HG02798 (cell line): Measurements from ENCODE around the gene SLC39A10.
A peak's percentile ranks its signal among the peaks of the same experiment; 100 is the strongest.
"Not testable (repeated sequence)": the region's sequence is repeated elsewhere in the genome, so short reads cannot be mapped to it uniquely, and the experiment has no call there.

Experiments used
- ATAC-seq: cut with Tn5 transposase; IDR thresholded peaks from one replicate; pipeline ENCODE4 v1.9.1; 2021; ENCODE audit warnings: mild to moderate bottlenecking; ENCODE audit not compliant: unreplicated experiment, poor library complexity

Gene SLC39A10

DNA sequence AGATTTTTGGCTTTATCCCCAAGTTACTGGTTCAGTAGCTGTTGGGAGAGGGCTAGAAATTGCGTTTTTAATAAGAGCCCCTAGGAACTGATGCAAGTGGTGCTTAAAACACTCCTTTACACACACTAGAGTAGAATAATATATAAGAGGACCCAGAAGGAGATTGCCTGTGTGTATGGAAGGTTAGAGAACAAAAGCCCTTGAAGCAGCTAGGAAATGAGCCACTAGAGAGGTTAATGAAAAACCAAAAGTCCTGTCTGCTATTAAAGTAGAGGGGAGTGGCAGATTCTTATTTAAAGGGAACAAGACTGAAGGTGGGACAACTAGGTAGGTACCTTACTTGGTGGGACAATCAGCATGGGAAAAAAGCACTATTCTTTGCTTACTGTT is 14.4 kb upstream of the SLC39A10 start:
- no peak for ATAC-seq

DNA sequence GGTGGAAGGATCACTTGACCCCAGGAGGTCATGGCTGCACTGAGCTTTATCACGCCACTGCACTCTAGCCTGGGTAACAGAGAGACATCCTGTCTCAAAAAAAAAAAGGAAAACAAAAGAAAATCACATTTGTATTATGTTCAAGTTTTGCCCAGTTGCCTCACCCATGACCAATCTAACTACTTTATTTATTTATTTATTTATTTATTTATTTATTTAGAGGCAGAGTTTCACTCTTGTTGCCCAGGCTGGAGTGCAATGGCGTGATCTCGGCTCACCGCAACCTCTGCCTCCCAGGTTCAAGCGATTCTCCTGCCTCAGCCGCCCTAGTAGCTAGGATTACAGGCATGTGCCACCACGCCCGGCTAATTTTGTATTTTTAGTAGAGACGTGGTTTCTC is 12.3 kb upstream of the SLC39A10 start:
- not testable (repeated sequence) for ATAC-seq

DNA sequence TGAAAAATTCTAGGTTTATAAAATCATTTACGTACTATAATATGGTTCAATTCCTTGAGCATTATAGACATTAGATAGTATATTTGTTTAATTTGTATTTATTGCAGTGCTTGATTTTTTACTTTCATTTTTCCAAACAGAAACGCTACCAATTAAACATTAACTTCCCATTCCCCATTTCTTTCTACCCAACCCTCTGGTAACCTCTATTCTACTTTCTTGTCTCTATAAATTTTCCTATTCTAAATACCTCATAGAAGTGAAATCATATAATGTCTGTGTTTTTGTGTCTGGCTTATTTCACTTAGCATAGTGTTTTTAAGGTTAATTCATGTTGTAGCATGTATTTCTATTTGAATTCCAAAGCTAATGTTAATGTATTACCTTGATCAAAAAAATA is 11.6 kb upstream of the SLC39A10 start:
- ATAC-seq = no peak

DNA sequence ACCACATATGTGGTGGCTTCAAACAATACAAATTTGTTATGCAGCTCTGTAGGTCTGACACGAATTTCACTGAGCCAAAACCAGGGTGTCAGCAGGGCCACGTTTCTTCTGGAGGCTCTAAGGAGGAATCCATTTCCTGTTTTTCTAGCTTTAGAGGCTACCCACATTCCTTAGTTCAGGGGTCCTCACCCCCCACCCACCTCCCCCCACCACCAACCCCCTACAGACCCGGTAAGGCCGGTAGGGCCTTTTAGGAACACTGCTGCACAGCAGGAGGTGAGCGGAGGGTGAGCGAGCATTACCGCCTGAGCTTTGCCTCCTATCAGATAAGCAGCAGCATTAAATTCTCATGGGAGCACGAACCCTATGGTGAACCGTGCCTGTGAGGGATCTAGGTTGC is 10.6 kb upstream of the SLC39A10 start:
- no peak for ATAC-seq

DNA sequence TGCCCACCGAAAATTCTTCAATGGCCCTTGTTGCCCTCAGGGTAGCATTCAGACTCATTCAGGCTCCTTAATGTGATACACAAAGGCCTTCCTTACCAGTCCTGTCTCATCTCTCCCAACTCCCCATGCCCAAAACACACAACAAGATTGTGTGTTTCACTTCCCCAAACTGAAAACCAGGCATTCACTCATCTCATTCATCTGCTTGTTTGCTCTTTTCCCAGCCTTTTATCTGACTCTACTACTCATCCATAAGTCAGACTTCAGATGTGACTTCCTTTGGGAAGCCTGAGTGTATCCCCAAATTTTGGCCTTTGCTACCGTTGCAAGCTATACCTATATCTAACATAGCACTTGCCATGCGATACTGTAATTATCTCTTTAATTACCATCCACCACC is 9.7 kb upstream of the SLC39A10 start:
- no peak for ATAC-seq

- not testable (repeated sequence) for ATAC-seq
Measured at GRCh38 chr2:195648370-195648769, 8.7 kb upstream of the SLC39A10 start.

- ATAC-seq = no peak
Measured at GRCh38 chr2:195648787-195649186, 8.2 kb upstream of the SLC39A10 start.

DNA sequence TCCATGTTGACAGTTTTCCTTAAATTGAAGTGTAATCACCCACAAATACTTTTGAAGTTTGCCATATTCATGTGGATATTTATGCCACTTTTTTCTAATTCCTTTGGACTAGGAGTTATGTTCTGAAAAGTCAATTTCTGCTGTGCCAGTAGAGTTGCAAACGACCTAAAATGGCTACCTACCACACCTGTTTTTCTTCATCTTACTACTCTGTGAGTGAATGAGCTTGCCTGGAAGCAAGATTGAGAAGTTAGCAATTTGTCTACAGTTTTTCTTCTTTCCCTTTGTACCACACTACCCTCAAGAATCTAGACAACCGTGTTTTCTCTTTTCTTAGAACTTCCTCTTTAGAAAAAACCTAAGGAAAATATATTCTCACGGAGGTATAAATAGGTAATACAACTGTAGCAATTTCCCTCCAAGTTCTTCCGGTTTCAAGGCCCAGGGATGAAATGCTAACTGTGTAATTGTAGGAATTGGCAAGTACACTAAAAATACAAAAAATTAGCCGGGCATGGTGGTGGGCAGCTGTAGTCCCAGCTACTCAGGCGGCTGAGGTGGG is 7.3 kb upstream of the SLC39A10 start:
- ATAC-seq = peak; percentile 29

- no peak for ATAC-seq
Measured at GRCh38 chr2:195651046-195651445, 6.0 kb upstream of the SLC39A10 start.

DNA sequence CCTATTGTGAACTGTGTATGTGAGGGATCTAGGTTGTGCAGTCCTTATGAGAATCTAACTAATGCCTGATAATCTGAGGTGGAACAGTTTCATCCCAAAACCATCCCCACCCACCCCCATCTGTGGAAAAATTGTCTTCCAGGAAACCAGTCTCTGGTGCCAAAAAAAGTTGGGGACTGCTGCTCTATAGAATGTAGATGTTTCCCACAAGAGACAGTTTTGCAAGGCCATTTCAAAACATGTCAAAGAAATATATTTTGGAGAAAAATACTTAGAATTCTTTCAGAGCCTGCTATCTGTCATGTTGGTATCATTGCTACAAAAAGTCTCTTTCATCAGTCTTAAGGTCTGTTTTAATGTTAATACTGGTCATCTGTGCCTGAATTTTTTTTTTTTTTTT is 4.1 kb upstream of the SLC39A10 start:
- ATAC-seq = no peak

GRCh38 chr2:195656161-195656858 is 716 bp upstream of the SLC39A10 start:
- ATAC-seq = no peak

GRCh38 chr2:195657634-195658540 is 861 bp downstream of the SLC39A10 start:
- ATAC-seq = peak; percentile 26

GRCh38 chr2:195658541-195658890 is 1.5 kb downstream of the SLC39A10 start:
- ATAC-seq = no peak

DNA sequence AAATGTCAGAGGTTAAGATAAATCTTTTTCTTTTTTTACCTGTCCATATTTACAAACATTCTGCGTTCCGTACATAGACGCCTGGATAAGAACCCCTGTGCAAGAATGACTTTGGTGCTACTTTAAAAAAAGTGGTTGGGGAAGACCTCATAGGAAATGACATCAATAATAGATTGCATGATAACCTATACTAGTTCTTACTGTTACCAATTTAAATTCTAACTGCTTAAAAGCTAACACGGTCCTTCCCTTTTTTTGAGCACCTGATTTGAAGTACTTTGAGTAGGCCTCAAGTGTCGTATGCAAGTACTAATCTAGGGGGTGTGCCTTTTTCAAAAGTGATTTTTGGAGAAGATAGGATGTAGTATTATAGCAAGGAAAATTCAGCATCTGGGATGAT is 2.1 kb downstream of the SLC39A10 start:
- ATAC-seq = no peak

DNA sequence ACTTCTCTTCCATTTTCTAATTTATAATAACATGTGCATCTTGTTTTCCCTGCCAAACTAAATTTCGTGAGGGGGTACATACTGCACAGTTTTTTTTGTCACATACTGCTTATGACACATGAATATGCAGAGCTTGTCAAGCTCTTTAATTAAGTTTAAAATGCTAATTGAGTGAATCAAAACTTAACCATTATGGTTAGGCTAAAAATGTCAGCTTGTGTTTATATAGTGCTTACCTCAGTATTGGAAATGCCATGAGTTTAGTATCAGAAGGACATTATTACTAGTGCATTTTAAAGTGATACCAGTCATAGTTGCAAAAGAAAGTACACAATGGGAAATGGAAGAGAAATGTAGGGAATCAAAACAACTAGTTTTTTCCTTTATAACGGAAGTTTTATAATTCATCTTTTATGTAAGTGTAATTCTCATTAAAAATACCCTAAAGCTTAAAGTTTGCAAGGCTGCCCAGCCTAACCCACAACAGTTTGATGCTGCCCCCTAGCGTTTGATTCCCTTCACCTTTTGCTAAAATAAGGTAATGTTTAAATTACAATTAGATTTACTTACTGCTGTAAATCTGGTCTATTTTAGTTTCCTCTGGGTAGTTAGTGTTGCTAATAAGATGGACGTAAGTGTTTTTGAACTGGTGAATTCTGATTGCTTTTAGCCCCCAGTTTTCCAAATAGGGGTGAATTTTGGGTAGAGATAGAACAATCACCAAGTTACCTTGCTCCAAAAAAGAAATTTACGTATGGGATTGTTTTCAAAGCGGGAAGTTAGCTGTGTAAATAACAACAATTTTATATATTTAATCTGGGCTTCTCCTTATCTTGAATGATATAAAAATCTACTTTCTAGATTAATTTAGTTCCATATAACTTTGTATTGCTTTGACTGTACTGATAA is 3.2 kb downstream of the SLC39A10 start:
- no peak for ATAC-seq

- ATAC-seq = no peak
Measured at GRCh38 chr2:195662138-195662537, 5.1 kb downstream of the SLC39A10 start.

DNA sequence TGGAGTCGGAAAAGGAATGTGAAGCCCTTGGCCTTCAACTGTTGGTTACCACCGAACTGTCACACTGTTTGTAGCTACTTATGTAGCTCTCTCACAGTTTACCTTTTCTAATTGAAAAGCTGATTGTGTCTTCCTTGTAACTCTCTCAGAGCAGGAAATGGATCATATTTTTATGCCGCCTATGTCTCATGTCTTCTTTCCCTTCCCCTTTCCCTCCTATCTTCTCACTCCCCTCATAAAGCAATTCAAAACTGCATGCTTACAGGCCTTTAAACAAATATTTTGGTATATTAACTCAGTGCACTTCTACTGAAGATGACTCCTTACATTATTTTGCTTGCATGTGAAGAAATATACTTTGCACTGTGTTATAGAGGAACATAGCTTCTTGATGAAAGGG is 6.0 kb downstream of the SLC39A10 start:
- no peak for ATAC-seq

- no peak for ATAC-seq
Measured at GRCh38 chr2:195664528-195664927, 7.5 kb downstream of the SLC39A10 start.

- not testable (repeated sequence) for ATAC-seq
Measured at GRCh38 chr2:195665153-195665552, 8.1 kb downstream of the SLC39A10 start.

GRCh38 chr2:195666113-195666712 is 9.2 kb downstream of the SLC39A10 start:
- ATAC-seq = no peak
